ENCODE data around the gene SYT6. TPM values are rescaled to one million over a fixed set of nuclear protein-coding genes. Genes with fewer than 3 reads are reported as not detected.

The SYT6 gene
- total RNA-seq, 1 experiment from 2014 or later = not detected

- ChIA-PET CTCF (no interaction called here), POLR2A (no interaction called here)
- Histone ChIP-seq H3K27me3 (ENCODE audit: control insufficient read depth, insufficient read depth, low read length) (no peaks in the 10 kb centered on the region), H3K4me3 (ENCODE audit: low read depth in 2 of 2, low read length in 2 of 2) (no peak overlapping the region), H3K36me3 (ENCODE audit: control insufficient read depth, insufficient read depth, low read length) (no peaks in the 10 kb centered on the region), H3K27ac (ENCODE audit: low read length) (no peak overlapping the region), H3K9me3 (ENCODE audit: control insufficient read depth, insufficient read depth, low read depth, low read length) (no peaks in the 10 kb centered on the region), H3K4me1 (ENCODE audit: control insufficient read depth, insufficient read depth, low read length) (no peaks in the 10 kb centered on the region)
- no peak for DNase-seq (ENCODE audit: low read depth, low spot score)
- in situ Hi-C loops (cut with HindIII; ENCODE audit: low pct_unique_long_range_greater_than_20kb, low sequenced_read_pairs) = no loop called here
- TF ChIP-seq REST (IDR thresholded peaks at IDR 0.05; ENCODE audit: insufficient read depth in 1 of 2, low read depth in 2 of 2, low read length in 1 of 2) = no peak
- TF ChIP-seq POLR2AphosphoS5 (IDR thresholded peaks at IDR 0.05; ENCODE audit: low read depth, low read length) = no peak
- TF ChIP-seq TCF7L2 (IDR thresholded peaks at IDR 0.05; ENCODE audit: low read depth, low read length) = no peak
- TF ChIP-seq SIN3A (IDR thresholded peaks at IDR 0.05; ENCODE audit: borderline replicate concordance, insufficient read depth, low read depth, low read length) = no peak
- no peak for TF ChIP-seq CTCF (IDR thresholded peaks at IDR 0.05)
- ATAC-seq = no peak
- intact Hi-C loops (cut with micrococcal nuclease; ENCODE audit: unreplicated experiment) = no loop called here
- no TSS peak for BruUV-seq (replicated peaks)
These were observed 17.9 kb downstream of the SYT6 start for GRCh38 chr1:114135786-114136185.

DNA sequence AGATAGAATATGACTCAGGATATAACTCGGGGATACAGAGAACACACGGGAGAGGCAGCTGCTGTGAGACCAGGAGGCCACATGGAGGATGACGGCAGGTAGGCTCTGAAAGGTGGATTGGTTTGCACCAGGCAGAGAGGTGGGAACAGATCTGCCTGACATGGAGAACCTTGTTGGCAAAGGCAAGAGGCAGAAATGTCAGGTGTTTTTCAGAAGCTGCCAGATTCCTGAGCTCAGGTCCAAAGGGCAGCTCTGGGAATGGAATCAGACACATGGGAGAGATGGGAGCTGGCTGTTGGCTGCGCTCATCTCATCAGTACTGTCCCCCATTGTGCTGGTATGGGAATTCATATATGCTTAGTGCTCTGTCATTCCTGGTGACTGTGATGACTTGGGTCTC lies 19.2 kb downstream of the SYT6 start:
- TF ChIP-seq CTCF (IDR thresholded peaks at IDR 0.05) = no peak
- no peak for TF ChIP-seq REST (IDR thresholded peaks at IDR 0.05; ENCODE audit: insufficient read depth in 1 of 2, low read depth in 2 of 2, low read length in 1 of 2)
- no peak for TF ChIP-seq SIN3A (IDR thresholded peaks at IDR 0.05; ENCODE audit: borderline replicate concordance, insufficient read depth, low read depth, low read length)
- TF ChIP-seq POLR2AphosphoS5 (IDR thresholded peaks at IDR 0.05; ENCODE audit: low read depth, low read length) = no peak
- TF ChIP-seq TCF7L2 (IDR thresholded peaks at IDR 0.05; ENCODE audit: low read depth, low read length) = no peak
- intact Hi-C loops (cut with micrococcal nuclease; ENCODE audit: unreplicated experiment) (no loop called here), in situ Hi-C loops (cut with HindIII; ENCODE audit: low pct_unique_long_range_greater_than_20kb, low sequenced_read_pairs) (no loop called here)
- Histone ChIP-seq H3K36me3 (ENCODE audit: control insufficient read depth, insufficient read depth, low read length) (no peaks in the 10 kb centered on the region), H3K4me1 (ENCODE audit: control insufficient read depth, insufficient read depth, low read length) (no peaks in the 10 kb centered on the region), H3K27ac (ENCODE audit: low read length) (no peak overlapping the region), H3K9me3 (ENCODE audit: control insufficient read depth, insufficient read depth, low read depth, low read length) (no peaks in the 10 kb centered on the region), H3K4me3 (ENCODE audit: low read depth in 2 of 2, low read length in 2 of 2) (no peak overlapping the region), H3K27me3 (ENCODE audit: control insufficient read depth, insufficient read depth, low read length) (no peaks in the 10 kb centered on the region; the same call in 1 of the 2 replicates)
- DNase-seq (ENCODE audit: low read depth, low spot score) (no peak), ATAC-seq (no peak)
- BruUV-seq (replicated peaks) = no TSS peak
- ChIA-PET POLR2A (no interaction called here), CTCF (no interaction called here)

Measured in Panc1 (cell line).